CD4-positive, alpha-beta T cell treated with Interleukin-6 at 100 ng/mL for 8 hours (primary cell): ENCODE measurements around the gene MLLT3.

Experiments used
- DNase-seq: peaks from one replicate; pipeline ENCODE4 v3.0.0-alpha.2; 2020; ENCODE audit warnings: mixed read lengths, low spot score

MLLT3 gene

GRCh38 chr9:20476912-20477521, 145.3 kb downstream of the MLLT3 start:
- DNase-seq, result no peak

GRCh38 chr9:20474496-20474895, 147.8 kb downstream of the MLLT3 start:
- DNase-seq, result no peak

- no peak for DNase-seq
Measured at GRCh38 chr9:20473515-20474013, 148.7 kb downstream of the MLLT3 start.

GRCh38 chr9:20472342-20473045, 149.8 kb downstream of the MLLT3 start:
- no peak for DNase-seq

GRCh38 chr9:20466328-20467008, 155.8 kb downstream of the MLLT3 start:
- DNase-seq, result no peak

- DNase-seq, result no peak
Measured at GRCh38 chr9:20464242-20464641, 158.1 kb downstream of the MLLT3 start.

GRCh38 chr9:20463823-20464222, 158.5 kb downstream of the MLLT3 start:
- no peak for DNase-seq

- no peak for DNase-seq
Measured at GRCh38 chr9:20462410-20462809, 159.9 kb downstream of the MLLT3 start.

GRCh38 chr9:20447291-20447690, 175.0 kb downstream of the MLLT3 start:
- DNase-seq, result no peak

GRCh38 chr9:20446248-20446647, 176.1 kb downstream of the MLLT3 start:
- no peak for DNase-seq

- DNase-seq, result no peak
Measured at GRCh38 chr9:20442461-20443319, 179.6 kb downstream of the MLLT3 start.

- DNase-seq, result no peak
Measured at GRCh38 chr9:20441711-20442423, 180.4 kb downstream of the MLLT3 start.

GRCh38 chr9:20441166-20441565, 181.1 kb downstream of the MLLT3 start:
- no peak for DNase-seq

GRCh38 chr9:20437476-20437875, 184.8 kb downstream of the MLLT3 start:
- no peak for DNase-seq

- DNase-seq, result no peak
Measured at GRCh38 chr9:20436476-20437195, 185.7 kb downstream of the MLLT3 start.

GRCh38 chr9:20428976-20429375, 193.3 kb downstream of the MLLT3 start:
- no peak for DNase-seq

- DNase-seq, result no peak
Measured at GRCh38 chr9:20427359-20427758, 194.9 kb downstream of the MLLT3 start.

- no peak for DNase-seq
Measured at GRCh38 chr9:20426019-20426418, 196.3 kb downstream of the MLLT3 start.

- no peak for DNase-seq
Measured at GRCh38 chr9:20419533-20419932, 202.8 kb downstream of the MLLT3 start.

GRCh38 chr9:20418485-20418884, 203.8 kb downstream of the MLLT3 start:
- DNase-seq, result no peak
